ENCODE results near the gene RBM17.

- TF ChIP-seq CTCF (conservative IDR thresholded peaks at IDR 0.05), result no peak
- TF ChIP-seq ZFX (IDR thresholded peaks at IDR 0.05), result no peak
Observed at GRCh38 chr10:6135589-6136168, 46.8 kb downstream of the RBM17 start.

Data from C4-2B (cell line).